HEK293 (cell line): ENCODE results near the gene SUPT5H.

ENCODE experiments used
- GFI1B ChIP-seq: fragments of 450-650 bp; formaldehyde crosslinking; IDR thresholded peaks from 2 replicates; pipeline ENCODE4 v1.5.1; 2016; ENCODE audit warnings: missing biosample characterization, missing genetic modification characterization
- HOXC10 ChIP-seq: sonication (generic); formaldehyde crosslinking; IDR thresholded peaks from 2 replicates; pipeline ENCODE4 v1.8.1; 2023; ENCODE audit warnings: mild to moderate bottlenecking, missing genetic modification reagents
- KLF1 ChIP-seq: fragments of 450-650 bp; formaldehyde crosslinking; IDR thresholded peaks from 2 replicates; pipeline ENCODE4 v1.5.1; 2016; ENCODE audit warnings: missing biosample characterization, missing genetic modification characterization
- MZF1 ChIP-seq: fragments of 450-650 bp; formaldehyde crosslinking; IDR thresholded peaks from 2 replicates; pipeline ENCODE4 v1.5.1; 2017; ENCODE audit warnings: missing biosample characterization, missing genetic modification characterization, borderline replicate concordance
- SP2 ChIP-seq: fragments of 450-650 bp; formaldehyde crosslinking; IDR thresholded peaks from 2 replicates; pipeline ENCODE4 v1.5.1; 2016; ENCODE audit warnings: missing biosample characterization, missing genetic modification characterization
- SP3 ChIP-seq: fragments of 450-650 bp; formaldehyde crosslinking; IDR thresholded peaks from 2 replicates; pipeline ENCODE4 v1.5.1; 2016; ENCODE audit warnings: missing biosample characterization, missing genetic modification characterization
- TCF7L2 ChIP-seq: IDR thresholded peaks from 2 replicates; pipeline ENCODE4 v1.6.1; 2011; ENCODE audit warnings: low read depth, mild to moderate bottlenecking, inconsistent platforms, low read length, moderate library complexity, borderline replicate concordance
- WT1 ChIP-seq: fragments of 450-650 bp; formaldehyde crosslinking; IDR thresholded peaks from 2 replicates; pipeline ENCODE4 v1.5.1; 2016; ENCODE audit warnings: missing biosample characterization, missing genetic modification characterization
- YY1 ChIP-seq: fragments of 450-650 bp; formaldehyde crosslinking; IDR thresholded peaks from 2 replicates; pipeline ENCODE4 v1.5.1; 2018; ENCODE audit warnings: missing biosample characterization, missing genetic modification characterization
- ZBTB20 ChIP-seq: fragments of 450-650 bp; formaldehyde crosslinking; IDR thresholded peaks from 2 replicates; pipeline ENCODE4 v1.5.1; 2016; ENCODE audit warnings: missing biosample characterization, missing genetic modification characterization
- ZBTB7A ChIP-seq: fragments of 450-650 bp; formaldehyde crosslinking; IDR thresholded peaks from 2 replicates; pipeline ENCODE4 v1.5.1; 2016; ENCODE audit warnings: low read depth, missing biosample characterization, missing genetic modification characterization
- ZNF112 ChIP-seq: fragments of 450-650 bp; formaldehyde crosslinking; IDR thresholded peaks from 2 replicates; pipeline ENCODE4 v1.5.0; 2017; ENCODE audit warnings: missing biosample characterization, missing genetic modification characterization
- ZNF121 ChIP-seq: fragments of 450-650 bp; formaldehyde crosslinking; IDR thresholded peaks from 2 replicates; pipeline ENCODE4 v1.5.1; 2016; ENCODE audit warnings: missing biosample characterization, missing genetic modification characterization
- ZNF2 ChIP-seq: fragments of 450-650 bp; formaldehyde crosslinking; IDR thresholded peaks from 2 replicates; pipeline ENCODE4 v1.5.1; 2016; ENCODE audit warnings: missing biosample characterization, missing genetic modification characterization
- ZNF202 ChIP-seq: fragments of 450-650 bp; formaldehyde crosslinking; IDR thresholded peaks from 2 replicates; pipeline ENCODE4 v1.5.1; 2016; ENCODE audit warnings: missing biosample characterization, missing genetic modification characterization, borderline replicate concordance
- ZNF37A ChIP-seq: fragments of 450-650 bp; IDR thresholded peaks from 2 replicates; pipeline ENCODE4 v1.5.1; 2018; ENCODE audit warnings: missing biosample characterization, missing genetic modification characterization
- ZNF394 ChIP-seq: fragments of 450-650 bp; formaldehyde crosslinking; IDR thresholded peaks from 2 replicates; pipeline ENCODE4 v1.5.1; 2016; ENCODE audit warnings: missing biosample characterization, missing genetic modification characterization, mild to moderate bottlenecking, moderate library complexity, borderline replicate concordance
- ZNF488 ChIP-seq: fragments of 450-650 bp; formaldehyde crosslinking; IDR thresholded peaks from 2 replicates; pipeline ENCODE4 v1.5.1; 2016; ENCODE audit warnings: missing biosample characterization, missing genetic modification characterization
- ZNF600 ChIP-seq: fragments of 450-650 bp; formaldehyde crosslinking; IDR thresholded peaks from 2 replicates; pipeline ENCODE4 v1.5.1; 2016; ENCODE audit warnings: missing biosample characterization, missing genetic modification characterization
- ZNF629 ChIP-seq: fragments of 450-650 bp; formaldehyde crosslinking; IDR thresholded peaks from 2 replicates; pipeline ENCODE4 v1.5.1; 2017; ENCODE audit warnings: missing biosample characterization, missing genetic modification characterization
- ZNF677 ChIP-seq: fragments of 450-650 bp; IDR thresholded peaks from 2 replicates; pipeline ENCODE4 v1.5.0; 2018; ENCODE audit warnings: missing biosample characterization, mild to moderate bottlenecking, missing genetic modification characterization, moderate library complexity
- ZNF701 ChIP-seq: fragments of 450-650 bp; formaldehyde crosslinking; IDR thresholded peaks from 2 replicates; pipeline ENCODE4 v1.5.1; 2016; ENCODE audit warnings: missing biosample characterization, missing genetic modification characterization
- ZNF747 ChIP-seq: fragments of 450-650 bp; formaldehyde crosslinking; IDR thresholded peaks from 2 replicates; pipeline ENCODE4 v1.5.1; 2016; ENCODE audit warnings: missing biosample characterization, missing genetic modification characterization
- ZNF76 ChIP-seq: fragments of 450-650 bp; formaldehyde crosslinking; IDR thresholded peaks from 2 replicates; pipeline ENCODE4; 2016; ENCODE audit warnings: low read depth, missing biosample characterization, missing genetic modification characterization, borderline replicate concordance
- ZSCAN5A ChIP-seq: fragments of 450-650 bp; formaldehyde crosslinking; IDR thresholded peaks from 2 replicates; pipeline ENCODE4 v1.5.1; 2016; ENCODE audit warnings: missing biosample characterization, missing genetic modification characterization
- TF ChIP-seq, protein P1 (sequence below): fragments of 450-650 bp; formaldehyde crosslinking; IDR thresholded peaks from 2 replicates; pipeline ENCODE4 v1.5.1; 2016; ENCODE audit warnings: missing biosample characterization, missing genetic modification characterization
- TF ChIP-seq, protein P2 (sequence below): fragments of 450-650 bp; formaldehyde crosslinking; IDR thresholded peaks from 2 replicates; pipeline ENCODE4 v1.5.1; 2016; ENCODE audit warnings: missing biosample characterization, missing genetic modification characterization
- TF ChIP-seq, protein P3 (sequence below): fragments of 450-650 bp; formaldehyde crosslinking; IDR thresholded peaks from 2 replicates; pipeline ENCODE4 v1.5.1; 2016; ENCODE audit warnings: missing biosample characterization, missing genetic modification characterization
- TF ChIP-seq, protein P4 (sequence below): fragments of 450-650 bp; formaldehyde crosslinking; optimal IDR thresholded peaks from 2 replicates; pipeline ENCODE3; 2016; ENCODE audit warnings: missing biosample characterization, mild to moderate bottlenecking, missing genetic modification characterization

Gene SUPT5H

GRCh38 chr19:39514840-39515550 is 69.6 kb downstream of the SUPT5H start, which contains the start of gene SELENOV (continued):
- TF ChIP-seq, protein P1, sequence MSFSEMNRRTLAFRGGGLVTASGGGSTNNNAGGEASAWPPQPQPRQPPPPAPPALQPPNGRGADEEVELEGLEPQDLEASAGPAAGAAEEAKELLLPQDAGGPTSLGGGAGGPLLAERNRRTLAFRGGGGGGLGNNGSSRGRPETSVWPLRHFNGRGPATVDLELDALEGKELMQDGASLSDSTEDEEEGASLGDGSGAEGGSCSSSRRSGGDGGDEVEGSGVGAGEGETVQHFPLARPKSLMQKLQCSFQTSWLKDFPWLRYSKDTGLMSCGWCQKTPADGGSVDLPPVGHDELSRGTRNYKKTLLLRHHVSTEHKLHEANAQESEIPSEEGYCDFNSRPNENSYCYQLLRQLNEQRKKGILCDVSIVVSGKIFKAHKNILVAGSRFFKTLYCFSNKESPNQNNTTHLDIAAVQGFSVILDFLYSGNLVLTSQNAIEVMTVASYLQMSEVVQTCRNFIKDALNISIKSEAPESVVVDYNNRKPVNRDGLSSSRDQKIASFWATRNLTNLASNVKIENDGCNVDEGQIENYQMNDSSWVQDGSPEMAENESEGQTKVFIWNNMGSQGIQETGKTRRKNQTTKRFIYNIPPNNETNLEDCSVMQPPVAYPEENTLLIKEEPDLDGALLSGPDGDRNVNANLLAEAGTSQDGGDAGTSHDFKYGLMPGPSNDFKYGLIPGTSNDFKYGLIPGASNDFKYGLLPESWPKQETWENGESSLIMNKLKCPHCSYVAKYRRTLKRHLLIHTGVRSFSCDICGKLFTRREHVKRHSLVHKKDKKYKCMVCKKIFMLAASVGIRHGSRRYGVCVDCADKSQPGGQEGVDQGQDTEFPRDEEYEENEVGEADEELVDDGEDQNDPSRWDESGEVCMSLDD: peak; percentile 36; the same call in 1 of the 2 replicates
- TF ChIP-seq KLF1 (0 out of 2 replicates have a peak, but pooled peaks have one; percentile 6), ZNF600 (tag by site-specific recombination) (peak; percentile 98), YY1 (tag by site-specific recombination) (no peak), HOXC10 (CRISPR knock-in tag) (no peak), ZNF677 (tag by site-specific recombination) (no peak), ZNF394 (tag by site-specific recombination) (no peak; the same call in 1 of the 2 replicates), ZBTB20 (tag by site-specific recombination) (peak; percentile 89), SP3 (tag by site-specific recombination) (peak; percentile 41), ZNF121 (tag by site-specific recombination) (no peak), SP2 (tag by site-specific recombination) (peak; percentile 43), TCF7L2 (no peak), MZF1 (no peak), ZNF747 (tag by site-specific recombination) (no peak), ZNF488 (tag by site-specific recombination) (0 out of 2 replicates have a peak, but pooled peaks have one; percentile 19), ZNF2 (tag by site-specific recombination) (0 out of 2 replicates have a peak, but pooled peaks have one; percentile 20), ZNF37A (tag by site-specific recombination) (no peak), ZNF202 (peak; percentile 53; the same call in 1 of the 2 replicates), GFI1B (tag by site-specific recombination) (no peak), ZNF76 (tag by site-specific recombination) (no peak), ZBTB7A (tag by site-specific recombination) (peak; percentile 35; the same call in 1 of the 2 replicates), ZSCAN5A (tag by site-specific recombination) (0 out of 2 replicates have a peak, but pooled peaks have one; percentile 28), ZNF701 (no peak), ZNF112 (tag by site-specific recombination) (no peak), WT1 (tag by site-specific recombination) (0 out of 2 replicates have a peak, but pooled peaks have one; percentile 16), ZNF629 (tag by site-specific recombination) (no peak)
- TF ChIP-seq, protein P2, sequence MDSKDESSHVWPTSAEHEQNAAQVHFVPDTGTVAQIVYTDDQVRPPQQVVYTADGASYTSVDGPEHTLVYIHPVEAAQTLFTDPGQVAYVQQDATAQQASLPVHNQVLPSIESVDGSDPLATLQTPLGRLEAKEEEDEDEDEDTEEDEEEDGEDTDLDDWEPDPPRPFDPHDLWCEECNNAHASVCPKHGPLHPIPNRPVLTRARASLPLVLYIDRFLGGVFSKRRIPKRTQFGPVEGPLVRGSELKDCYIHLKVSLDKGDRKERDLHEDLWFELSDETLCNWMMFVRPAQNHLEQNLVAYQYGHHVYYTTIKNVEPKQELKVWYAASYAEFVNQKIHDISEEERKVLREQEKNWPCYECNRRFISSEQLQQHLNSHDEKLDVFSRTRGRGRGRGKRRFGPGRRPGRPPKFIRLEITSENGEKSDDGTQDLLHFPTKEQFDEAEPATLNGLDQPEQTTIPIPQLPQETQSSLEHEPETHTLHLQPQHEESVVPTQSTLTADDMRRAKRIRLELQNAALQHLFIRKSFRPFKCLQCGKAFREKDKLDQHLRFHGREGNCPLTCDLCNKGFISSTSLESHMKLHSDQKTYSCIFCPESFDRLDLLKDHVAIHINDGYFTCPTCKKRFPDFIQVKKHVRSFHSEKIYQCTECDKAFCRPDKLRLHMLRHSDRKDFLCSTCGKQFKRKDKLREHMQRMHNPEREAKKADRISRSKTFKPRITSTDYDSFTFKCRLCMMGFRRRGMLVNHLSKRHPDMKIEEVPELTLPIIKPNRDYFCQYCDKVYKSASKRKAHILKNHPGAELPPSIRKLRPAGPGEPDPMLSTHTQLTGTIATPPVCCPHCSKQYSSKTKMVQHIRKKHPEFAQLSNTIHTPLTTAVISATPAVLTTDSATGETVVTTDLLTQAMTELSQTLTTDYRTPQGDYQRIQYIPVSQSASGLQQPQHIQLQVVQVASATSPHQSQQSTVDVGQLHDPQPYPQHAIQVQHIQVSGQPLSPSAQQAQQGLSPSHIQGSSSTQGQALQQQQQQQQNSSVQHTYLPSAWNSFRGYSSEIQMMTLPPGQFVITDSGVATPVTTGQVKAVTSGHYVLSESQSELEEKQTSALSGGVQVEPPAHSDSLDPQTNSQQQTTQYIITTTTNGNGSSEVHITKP (tag by site-specific recombination): no peak
- TF ChIP-seq, protein P3, sequence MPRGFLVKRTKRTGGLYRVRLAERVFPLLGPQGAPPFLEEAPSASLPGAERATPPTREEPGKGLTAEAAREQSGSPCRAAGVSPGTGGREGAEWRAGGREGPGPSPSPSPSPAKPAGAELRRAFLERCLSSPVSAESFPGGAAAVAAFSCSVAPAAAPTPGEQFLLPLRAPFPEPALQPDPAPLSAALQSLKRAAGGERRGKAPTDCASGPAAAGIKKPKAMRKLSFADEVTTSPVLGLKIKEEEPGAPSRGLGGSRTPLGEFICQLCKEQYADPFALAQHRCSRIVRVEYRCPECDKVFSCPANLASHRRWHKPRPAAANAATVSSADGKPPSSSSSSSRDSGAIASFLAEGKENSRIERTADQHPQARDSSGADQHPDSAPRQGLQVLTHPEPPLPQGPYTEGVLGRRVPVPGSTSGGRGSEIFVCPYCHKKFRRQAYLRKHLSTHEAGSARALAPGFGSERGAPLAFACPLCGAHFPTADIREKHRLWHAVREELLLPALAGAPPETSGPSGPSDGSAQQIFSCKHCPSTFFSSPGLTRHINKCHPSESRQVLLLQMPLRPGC (tag by site-specific recombination): no peak
- TF ChIP-seq, protein P4, sequence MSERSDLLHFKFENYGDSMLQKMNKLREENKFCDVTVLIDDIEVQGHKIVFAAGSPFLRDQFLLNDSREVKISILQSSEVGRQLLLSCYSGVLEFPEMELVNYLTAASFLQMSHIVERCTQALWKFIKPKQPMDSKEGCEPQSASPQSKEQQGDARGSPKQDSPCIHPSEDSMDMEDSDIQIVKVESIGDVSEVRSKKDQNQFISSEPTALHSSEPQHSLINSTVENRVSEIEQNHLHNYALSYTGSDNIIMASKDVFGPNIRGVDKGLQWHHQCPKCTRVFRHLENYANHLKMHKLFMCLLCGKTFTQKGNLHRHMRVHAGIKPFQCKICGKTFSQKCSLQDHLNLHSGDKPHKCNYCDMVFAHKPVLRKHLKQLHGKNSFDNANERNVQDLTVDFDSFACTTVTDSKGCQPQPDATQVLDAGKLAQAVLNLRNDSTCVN: peak; percentile 43
